IPS DF 6.9 (cell line): ENCODE measurements around the gene CERS6.

ENCODE experiments used
- DNase-seq: peaks from one replicate; pipeline ENCODE4 v3.0.0-alpha.2; 2013; ENCODE audit warnings: low read depth, low spot score
- H3K27ac ChIP-seq: one replicate; pipeline ENCODE4 v1.5.1; 2013; ENCODE audit warnings: low read length, control low read depth
- H3K27me3 ChIP-seq: 2 replicates; pipeline ENCODE4 v1.6.1; 2013; ENCODE audit warnings: mild to moderate bottlenecking, low read length; ENCODE audit not compliant: control insufficient read depth, insufficient read depth
- H3K36me3 ChIP-seq: 2 replicates; pipeline ENCODE4 v1.6.1; 2013; ENCODE audit warnings: low read length; ENCODE audit not compliant: control insufficient read depth, insufficient read depth
- H3K4me1 ChIP-seq: 2 replicates; pipeline ENCODE4 v1.6.1; 2013; ENCODE audit warnings: low read length; ENCODE audit not compliant: control insufficient read depth, insufficient read depth
- H3K4me3 ChIP-seq: 2 replicates; pipeline ENCODE4 v1.5.1; 2013; ENCODE audit warnings: mild to moderate bottlenecking, low read length
- H3K9me3 ChIP-seq: 2 replicates; pipeline ENCODE4 v1.6.1; 2013; ENCODE audit warnings: low read length, inconsistent platforms; ENCODE audit not compliant: control insufficient read depth, insufficient read depth
- WGBS: extraction: QIAGEN DNeasy Blood & Tissue Kit; methylation state at CpG from one replicate; pipeline ENCODE4 v1.1.7; 2013; ENCODE audit warnings: mixed read lengths, missing lambda C conversion rate; ENCODE audit not compliant: insufficient read length, insufficient coverage; 5-methylcytosine and 5-hydroxymethylcytosine counted together

Gene CERS6

GRCh38 chr2:168736649-168737445 lies 280.8 kb downstream of the CERS6 start:
- WGBS: no CpG with 5 or more reads among the region's 12 CpGs
- no peak overlapping the region for H3K27ac ChIP-seq
- H3K36me3 ChIP-seq: no peaks in the 10 kb centered on the region

GRCh38 chr2:168738062-168738461 lies 282.0 kb downstream of the CERS6 start:
- Histone ChIP-seq H3K9me3 (no peaks in the 10 kb centered on the region), H3K27ac (no peak overlapping the region), H3K4me1 (no peaks in the 10 kb centered on the region), H3K36me3 (no peaks in the 10 kb centered on the region), H3K27me3 (no peaks in the 10 kb centered on the region), H3K4me3 (no peak overlapping the region)
- no peak for DNase-seq
- WGBS: no CpG with 5 or more reads among the region's 1 CpG

More at GRCh38 chr2:168736649-168737445, 280.8 kb downstream of the CERS6 start:
- H3K4me3 ChIP-seq: no peak overlapping the region
- H3K4me1 ChIP-seq: 0 out of 2 replicates have a peak, but pooled peaks cover 1% of the 10 kb centered on the region
- no peaks in the 10 kb centered on the region for H3K9me3 ChIP-seq
- no peaks in the 10 kb centered on the region for H3K27me3 ChIP-seq
- DNase-seq: no peak

- Histone ChIP-seq H3K27ac (no peak overlapping the region), H3K36me3 (no peaks in the 10 kb centered on the region), H3K9me3 (no peaks in the 10 kb centered on the region), H3K4me1 (no peaks in the 10 kb centered on the region), H3K4me3 (no peak overlapping the region), H3K27me3 (no peaks in the 10 kb centered on the region)
- WGBS: no CpG with 5 or more reads among the region's 3 CpGs
- no peak for DNase-seq
Measured at GRCh38 chr2:168740360-168740759, 284.3 kb downstream of the CERS6 start.

GRCh38 chr2:168740788-168741187 lies 284.7 kb downstream of the CERS6 start:
- Histone ChIP-seq H3K4me1 (no peaks in the 10 kb centered on the region), H3K27me3 (no peaks in the 10 kb centered on the region), H3K36me3 (no peaks in the 10 kb centered on the region), H3K4me3 (no peak overlapping the region), H3K27ac (no peak overlapping the region), H3K9me3 (no peaks in the 10 kb centered on the region)
- no peak for DNase-seq
- no CpG with 5 or more reads among the region's 3 CpGs for WGBS

- H3K4me3 ChIP-seq: no peak overlapping the region
- no peaks in the 10 kb centered on the region for H3K9me3 ChIP-seq
- H3K27me3 ChIP-seq: no peaks in the 10 kb centered on the region
- no peaks in the 10 kb centered on the region for H3K36me3 ChIP-seq
- H3K4me1 ChIP-seq: no peaks in the 10 kb centered on the region
- no CpG with 5 or more reads among the region's 4 CpGs for WGBS
- H3K27ac ChIP-seq: no peak overlapping the region
- no peak for DNase-seq
Measured at GRCh38 chr2:168742258-168742932, 286.3 kb downstream of the CERS6 start.

- Histone ChIP-seq H3K36me3 (no peaks in the 10 kb centered on the region), H3K9me3 (no peaks in the 10 kb centered on the region), H3K4me1 (no peaks in the 10 kb centered on the region), H3K27me3 (no peaks in the 10 kb centered on the region), H3K4me3 (no peak overlapping the region), H3K27ac (no peak overlapping the region)
- WGBS: no CpG with 5 or more reads among the region's 2 CpGs
- DNase-seq: no peak
Measured at GRCh38 chr2:168744844-168745243, 288.8 kb downstream of the CERS6 start.

GRCh38 chr2:168748461-168748860 lies 292.4 kb downstream of the CERS6 start:
- H3K4me3 ChIP-seq: no peak overlapping the region
- DNase-seq: no peak
- no CpG with 5 or more reads among the region's 5 CpGs for WGBS
- H3K9me3 ChIP-seq: no peaks in the 10 kb centered on the region
- no peaks in the 10 kb centered on the region for H3K4me1 ChIP-seq
- H3K36me3 ChIP-seq: no peaks in the 10 kb centered on the region
- no peak overlapping the region for H3K27ac ChIP-seq
- H3K27me3 ChIP-seq: no peaks in the 10 kb centered on the region

- no peaks in the 10 kb centered on the region for H3K9me3 ChIP-seq
- no peaks in the 10 kb centered on the region for H3K36me3 ChIP-seq
- H3K27me3 ChIP-seq: no peaks in the 10 kb centered on the region
- H3K4me3 ChIP-seq: no peak overlapping the region
- no peaks in the 10 kb centered on the region for H3K4me1 ChIP-seq
- no peak overlapping the region for H3K27ac ChIP-seq
- no peak for DNase-seq
- WGBS: no CpG with 5 or more reads among the region's 6 CpGs
Measured at GRCh38 chr2:168749297-168749696, 293.2 kb downstream of the CERS6 start.

GRCh38 chr2:168751104-168751740 lies 295.1 kb downstream of the CERS6 start:
- H3K36me3 ChIP-seq: no peaks in the 10 kb centered on the region
- H3K9me3 ChIP-seq: no peaks in the 10 kb centered on the region
- no peaks in the 10 kb centered on the region for H3K4me1 ChIP-seq
- H3K27me3 ChIP-seq: no peaks in the 10 kb centered on the region
- no peak overlapping the region for H3K4me3 ChIP-seq
- no peak for DNase-seq
- no peak overlapping the region for H3K27ac ChIP-seq

GRCh38 chr2:168752361-168752760 lies 296.3 kb downstream of the CERS6 start:
- Histone ChIP-seq H3K9me3 (no peaks in the 10 kb centered on the region), H3K27ac (no peak overlapping the region), H3K4me1 (no peaks in the 10 kb centered on the region), H3K27me3 (no peaks in the 10 kb centered on the region), H3K4me3 (no peak overlapping the region), H3K36me3 (no peaks in the 10 kb centered on the region)
- no peak for DNase-seq
- no CpG with 5 or more reads among the region's 8 CpGs for WGBS
